HepG2 (cell line): ENCODE results near the gene CSDE1. TPM values are rescaled to one million over a fixed set of nuclear protein-coding genes. Genes with fewer than 3 reads are reported as not detected.

Source experiments
- ATRX ChIP-seq: sonication (generic); formaldehyde crosslinking; IDR thresholded peaks from 2 replicates; pipeline ENCODE4 v1.4.0; 2020; ENCODE audit warnings: missing genetic modification reagents, borderline replicate concordance
- EP300 ChIP-seq, 3 experiments: sonication (generic) in 1 of 3; formaldehyde crosslinking in 1 of 3; IDR thresholded peaks; 2 replicates each; pipeline versions ENCODE4 v1.5.1 to v1.6.1; 2011 to 2020; ENCODE audit warnings: low read depth in 2 of 3, low read length in 2 of 3, borderline replicate concordance in 1 of 3, improper control_type of control experiment in 1 of 3, mild to moderate bottlenecking in 1 of 3, missing genetic modification reagents in 1 of 3, moderate library complexity in 1 of 3
- FOXJ3 ChIP-seq: sonication (generic); formaldehyde crosslinking; IDR thresholded peaks from 2 replicates; pipeline ENCODE4 v1.4.0; 2020; ENCODE audit warnings: missing genetic modification reagents, mild to moderate bottlenecking, borderline replicate concordance
- GLMP ChIP-seq: sonication (generic); formaldehyde crosslinking; IDR thresholded peaks from 2 replicates; pipeline ENCODE4 v1.9.0; 2021; ENCODE audit warnings: missing genetic modification reagents, mild to moderate bottlenecking, borderline replicate concordance
- HDAC1 ChIP-seq: sonication (generic); formaldehyde crosslinking; IDR thresholded peaks from 2 replicates; pipeline ENCODE4 v1.5.1; 2020; ENCODE audit warnings: mild to moderate bottlenecking, missing genetic modification reagents
- KDM2A ChIP-seq: sonication (generic); formaldehyde crosslinking; IDR thresholded peaks from 2 replicates; pipeline ENCODE4 v1.4.0; 2020; ENCODE audit warnings: low read depth, missing genetic modification reagents, borderline replicate concordance
- NPAS2 ChIP-seq: sonication (generic); formaldehyde crosslinking; IDR thresholded peaks from 2 replicates; pipeline ENCODE4 v1.8.0; 2022; ENCODE audit warnings: mild to moderate bottlenecking, missing genetic modification reagents, borderline replicate concordance
- PAXIP1 ChIP-seq: sonication (generic); formaldehyde crosslinking; conservative IDR thresholded peaks from 2 replicates; pipeline ENCODE4 v1.4.0; 2020; ENCODE audit warnings: mild to moderate bottlenecking, missing genetic modification reagents, moderate library complexity
- PHF5A ChIP-seq: IDR thresholded peaks from one replicate; pipeline ENCODE4 v1.6.1; 2018; ENCODE audit warnings: low read depth, missing genetic modification reagents; ENCODE audit not compliant: unreplicated experiment
- SMARCC2 ChIP-seq: fragments of 450-650 bp; IDR thresholded peaks from 2 replicates; pipeline ENCODE4 v1.6.1; 2017; ENCODE audit warnings: antibody characterized with exemption, mild to moderate bottlenecking
- SMARCE1 ChIP-seq: fragments of 450-650 bp; IDR thresholded peaks from 2 replicates; pipeline ENCODE4 v1.6.1; 2017; ENCODE audit warnings: borderline replicate concordance
- SSRP1 ChIP-seq: IDR thresholded peaks from 2 replicates; pipeline ENCODE4 v1.6.1; 2016; ENCODE audit warnings: control low read depth
- TEAD3 ChIP-seq: optimal IDR thresholded peaks from 2 replicates; pipeline ENCODE3; 2016; ENCODE audit warnings: borderline replicate concordance
- TFDP1 ChIP-seq: IDR thresholded peaks from 2 replicates; pipeline ENCODE4 v1.6.1; 2016; ENCODE audit warnings: missing compliant biosample characterization, missing genetic modification reagents, borderline replicate concordance
- ZMYM4 ChIP-seq: sonication (generic); formaldehyde crosslinking; IDR thresholded peaks from 2 replicates; pipeline ENCODE4 v1.8.1; 2023; ENCODE audit warnings: mild to moderate bottlenecking, missing genetic modification reagents
- ZNF263 ChIP-seq: sonication (generic); formaldehyde crosslinking; IDR thresholded peaks from 2 replicates; pipeline ENCODE4 v1.4.0; 2020; ENCODE audit warnings: missing genetic modification reagents
- ZNF333 ChIP-seq: sonication (generic); formaldehyde crosslinking; IDR thresholded peaks from 2 replicates; pipeline ENCODE4 v1.4.0; 2020; ENCODE audit warnings: mild to moderate bottlenecking, missing genetic modification reagents, borderline replicate concordance
- ZNF430 ChIP-seq: sonication (generic); formaldehyde crosslinking; IDR thresholded peaks from 2 replicates; pipeline ENCODE4 v1.9.0; 2021; ENCODE audit warnings: mild to moderate bottlenecking, missing genetic modification reagents
- ZNF451 ChIP-seq: sonication (generic); formaldehyde crosslinking; IDR thresholded peaks from 2 replicates; pipeline ENCODE4 v1.5.0; 2020; ENCODE audit warnings: mild to moderate bottlenecking, missing genetic modification reagents
- ZNF543 ChIP-seq: sonication (generic); formaldehyde crosslinking; IDR thresholded peaks from 2 replicates; pipeline ENCODE4 v1.4.0; 2020; ENCODE audit warnings: mild to moderate bottlenecking, missing genetic modification reagents
- ZNF552 ChIP-seq: sonication (generic); formaldehyde crosslinking; IDR thresholded peaks from 2 replicates; pipeline ENCODE4 v1.9.0; 2022; ENCODE audit warnings: missing genetic modification reagents, mild to moderate bottlenecking, borderline replicate concordance
- ZNF569 ChIP-seq: sonication (generic); formaldehyde crosslinking; IDR thresholded peaks from 2 replicates; pipeline ENCODE4 v1.5.0; 2020; ENCODE audit warnings: mild to moderate bottlenecking, missing genetic modification reagents, moderate library complexity, borderline replicate concordance
- ZSCAN22 ChIP-seq: sonication (generic); formaldehyde crosslinking; IDR thresholded peaks from 2 replicates; pipeline ENCODE4 v1.4.0; 2020; ENCODE audit warnings: mild to moderate bottlenecking, missing genetic modification reagents
- ZSCAN31 ChIP-seq: sonication (generic); formaldehyde crosslinking; IDR thresholded peaks from 2 replicates; pipeline ENCODE4 v1.5.0; 2020; ENCODE audit warnings: low read depth, mild to moderate bottlenecking, missing genetic modification reagents
- polyA plus RNA-seq, 8 experiments: library from polyadenylated mRNA; depleted of rRNA in 3 of 8; stranded (reverse) in 7 of 8; unstranded in 1 of 8; fragments of >200 nt; fragmentation: Illumina TruSeq in 4 of 8; extraction: Trizol in 4 of 8; gene quantifications; 2 replicates each; pipeline versions ENCODE4 v1.2.1 to v1.2.3, GENCODE V29; 2011 to 2016; ENCODE audit warnings: low read depth in 4 of 8, missing spikeins in 1 of 8, mixed read lengths in 1 of 8; ENCODE audit not compliant: insufficient read depth in 1 of 8
- total RNA-seq, 5 experiments: library from RNA; depleted of rRNA; stranded (reverse); fragments of >200 nt; fragmentation: Illumina TruSeq; extraction: Trizol; gene quantifications; 2 replicates each; pipeline ENCODE4 v1.2.3, GENCODE V29; 2016; ENCODE audit warnings: low read depth in 1 of 5

CSDE1 gene
- total and polyA plus RNA-seq, 2 of the 13 experiments (the other 11 are each of a cell fraction or from before 2014, with no cell fraction given) = 150 to 313 TPM

- TF ChIP-seq ZNF569 (CRISPR knock-in tag) = no peak
- no peak for TF ChIP-seq ZSCAN31
- 0 out of 2 replicates have a peak, but pooled peaks have one; percentile 22 for TF ChIP-seq ZNF552 (CRISPR knock-in tag)
- TF ChIP-seq ZNF430 (CRISPR knock-in tag) = peak; percentile 8; the same call in 1 of the 2 replicates
- TF ChIP-seq HDAC1 = peak; percentile 67; the same call in 1 of the 2 replicates
- no peak for TF ChIP-seq SMARCC2
- no peak for TF ChIP-seq ZNF333
- peak; percentile 57 for TF ChIP-seq ZNF451
- no peak for TF ChIP-seq ATRX
- no peak for TF ChIP-seq ZNF263 (CRISPR knock-in tag)
- TF ChIP-seq EP300 (IDR thresholded peaks at IDR 0.05; ENCODE audit: low read depth in 2 of 2, low read length in 2 of 2) = peak in 1 of 2 experiments; percentile 17; a peak in 1 of 4 replicates
- TF ChIP-seq EP300 (CRISPR knock-in tag; IDR thresholded peaks at IDR 0.05; ENCODE audit: borderline replicate concordance) = peak; percentile 8; the same call in 1 of the 2 replicates
- peak; percentile 89 for TF ChIP-seq ZMYM4
- peak; percentile 76; the same call in 1 of the 2 replicates for TF ChIP-seq KDM2A (CRISPR knock-in tag)
- no peak for TF ChIP-seq ZSCAN22 (CRISPR knock-in tag)
- TF ChIP-seq NPAS2 (CRISPR knock-in tag) = no peak
- no peak for TF ChIP-seq SMARCE1
- TF ChIP-seq TFDP1 = peak; percentile 31; the same call in 1 of the 2 replicates
- no peak for TF ChIP-seq PHF5A (CRISPR knock-in tag)
- no peak for TF ChIP-seq GLMP (CRISPR knock-in tag)
- TF ChIP-seq TEAD3 = peak; percentile 92
- no peak for TF ChIP-seq SSRP1 (CRISPR knock-in tag)
- no peak for TF ChIP-seq FOXJ3
- peak; percentile 89; the same call in 1 of the 2 replicates for TF ChIP-seq ZNF543 (CRISPR knock-in tag)
- TF ChIP-seq PAXIP1 = peak; percentile 26
Observed at GRCh38 chr1:114757455-114758255, at the start of gene CSDE1 (continued).
